Glomerular endothelial cell (primary cell): ENCODE results near the gene APOC3. TPM values are rescaled to one million over a fixed set of nuclear protein-coding genes. Genes with fewer than 3 reads are reported as not detected.
"Not testable (repeated sequence)": the region's sequence is repeated elsewhere in the genome, so short reads cannot be mapped to it uniquely, and the experiment has no call there.

Source experiments
- DNase-seq: peaks from one replicate; pipeline ENCODE4 v3.0.0-alpha.2; 2011; ENCODE audit warnings: low read depth, low spot score; ENCODE audit errors: extremely low read depth
- total RNA-seq: library from RNA; depleted of rRNA; stranded (reverse); fragments of >200 nt; gene quantifications from 2 replicates; pipeline ENCODE4 v1.2.3, GENCODE V29; 2015

APOC3 gene
- total RNA-seq, 1 donor from 2014 or later = not detected

DNA sequence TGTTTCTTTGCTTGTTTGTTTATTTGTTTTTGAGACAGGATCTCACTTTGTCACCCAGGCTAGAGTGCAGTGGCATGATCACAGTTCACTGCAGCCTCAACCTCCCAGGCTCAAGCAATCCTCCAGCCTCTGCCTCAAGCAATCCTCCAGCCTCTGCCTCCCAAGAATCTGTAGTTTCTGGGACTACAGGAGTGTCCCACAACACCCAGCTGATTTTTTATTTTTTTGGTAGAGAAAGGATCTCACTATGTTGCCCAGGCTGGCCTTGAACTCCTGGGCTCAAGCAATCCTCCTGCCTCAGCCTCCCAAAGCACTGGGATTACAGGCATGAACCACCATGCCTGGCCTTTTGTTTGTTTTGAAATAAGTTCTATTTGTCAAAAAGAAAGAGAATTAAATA is 28.0 kb upstream of the APOC3 start:
- not testable (repeated sequence) for DNase-seq

DNA sequence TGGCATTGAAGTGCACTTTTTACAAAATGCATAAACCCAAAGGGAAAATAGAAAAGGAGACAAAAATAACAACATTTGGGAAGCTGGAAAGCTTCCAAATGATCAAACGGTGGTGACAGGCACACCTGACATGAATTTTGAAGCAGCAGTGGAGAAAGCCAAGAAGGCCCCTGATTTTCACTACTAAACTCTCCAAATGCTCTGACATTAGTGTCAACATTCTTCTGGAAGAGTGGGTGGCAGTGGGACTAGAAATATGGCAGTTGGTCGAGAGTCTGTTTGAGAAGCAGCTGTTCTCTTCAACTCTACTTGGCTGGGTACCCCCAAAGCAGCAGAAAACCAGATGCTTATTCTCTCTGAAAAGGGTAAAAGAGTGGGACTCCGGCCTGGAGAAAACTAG is 25.7 kb upstream of the APOC3 start:
- no peak for DNase-seq

GRCh38 chr11:116807601-116808261 is 22.0 kb upstream of the APOC3 start:
- DNase-seq = no peak

GRCh38 chr11:116808262-116809175 is 21.2 kb upstream of the APOC3 start:
- no peak for DNase-seq

DNA sequence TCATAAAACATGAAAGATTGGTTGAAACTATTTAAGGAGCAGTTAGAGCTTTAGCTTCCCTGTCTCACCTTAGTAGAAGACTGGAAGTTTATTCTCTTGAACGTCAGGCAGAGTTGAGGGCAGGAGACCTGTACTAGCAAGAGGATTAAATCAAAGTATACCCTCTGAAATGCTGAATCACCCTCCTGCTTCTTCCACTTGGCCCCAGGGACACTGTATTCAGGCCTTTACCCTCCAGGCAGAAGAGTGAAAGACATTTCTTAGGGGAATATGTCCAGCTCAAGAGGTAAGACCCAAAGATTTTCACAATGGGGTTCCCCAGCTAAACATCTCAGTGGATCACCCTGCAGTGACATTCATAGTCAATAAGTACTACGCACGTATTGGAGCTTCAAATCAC is 18.5 kb upstream of the APOC3 start:
- DNase-seq = no peak

- no peak for DNase-seq
These were observed 17.6 kb upstream of the APOC3 start for GRCh38 chr11:116812109-116812508.

DNA sequence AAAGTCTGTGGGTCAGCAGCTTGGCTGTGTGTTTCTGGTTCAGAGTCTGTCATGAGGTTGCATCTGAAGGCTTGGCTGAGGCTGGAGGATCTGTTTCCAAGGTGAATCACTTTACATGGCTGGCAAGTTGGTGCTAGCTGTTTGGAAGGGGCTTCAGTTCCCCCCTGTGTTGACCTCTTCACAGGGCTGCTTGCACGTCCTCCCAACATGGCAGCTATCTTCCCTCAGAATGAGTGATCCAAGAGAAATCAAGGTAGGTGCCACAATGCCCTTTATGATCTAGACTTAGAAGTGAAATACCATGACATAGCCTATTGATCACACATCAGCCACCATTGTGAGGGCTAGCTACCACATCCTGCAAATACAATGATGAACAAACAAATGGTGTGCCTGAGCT is 16.5 kb upstream of the APOC3 start:
- DNase-seq = no peak

- no peak for DNase-seq
These were observed 15.8 kb upstream of the APOC3 start for GRCh38 chr11:116813781-116814471.

- DNase-seq = no peak
These were observed 15.2 kb upstream of the APOC3 start for GRCh38 chr11:116814502-116814901.

- no peak for DNase-seq
These were observed 10.7 kb upstream of the APOC3 start for GRCh38 chr11:116819049-116819448.

DNA sequence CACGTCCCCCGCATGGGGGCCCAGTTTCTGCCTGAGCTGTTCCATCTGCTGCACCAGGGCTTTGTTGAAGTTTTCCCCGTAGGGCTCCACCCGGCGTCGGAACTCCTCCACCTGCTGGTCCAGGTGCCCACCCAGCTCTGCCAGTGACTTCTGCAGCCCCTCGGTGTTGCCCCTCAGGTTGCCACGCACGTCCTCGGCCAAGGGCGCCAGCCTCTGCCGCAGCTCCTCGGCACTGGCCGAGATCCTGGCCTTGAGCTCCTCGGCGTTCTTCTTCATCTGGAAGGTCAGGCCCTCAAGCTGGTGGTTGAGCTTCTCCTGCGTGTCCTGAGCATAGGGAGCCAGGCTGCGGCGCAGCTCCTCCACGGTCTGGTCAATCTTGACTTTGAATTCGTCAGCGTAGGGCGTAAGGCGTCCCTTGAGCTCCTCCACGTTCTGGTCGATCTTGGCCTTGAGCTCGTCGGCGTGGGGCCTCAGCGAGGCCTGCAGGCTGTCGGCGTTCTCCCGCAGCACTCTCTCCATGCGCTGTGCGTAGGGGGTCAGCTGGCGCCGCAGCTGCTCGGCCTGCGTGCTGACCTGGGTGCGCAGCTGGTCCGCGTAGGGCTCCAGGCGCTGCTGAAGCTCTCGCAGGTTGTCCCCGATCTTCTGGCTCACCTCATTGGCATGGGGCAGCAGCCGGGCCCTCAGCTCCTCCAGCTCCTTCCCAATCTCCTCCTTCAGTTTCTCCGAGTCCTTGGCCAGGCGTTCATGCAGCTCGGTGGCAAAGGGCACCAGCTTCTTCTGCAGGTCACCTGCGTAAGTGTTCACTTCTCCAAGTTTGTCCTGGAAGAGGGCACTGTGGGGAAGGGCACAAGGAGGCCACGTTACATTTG is 8.4 kb upstream of the APOC3 start:
- DNase-seq = no peak

- no peak for DNase-seq
These were observed 7.1 kb upstream of the APOC3 start for GRCh38 chr11:116822575-116822974.

- no peak for DNase-seq
These were observed 6.5 kb upstream of the APOC3 start, which contains the start of gene APOA4 for GRCh38 chr11:116823031-116823843. TSS of gene APOA4 (minus strand) at chr11:116823304. CDS start at chr11:116823191, 113 bp downstream.

- DNase-seq = no peak
These were observed 4.3 kb upstream of the APOC3 start for GRCh38 chr11:116825434-116825833.

DNA sequence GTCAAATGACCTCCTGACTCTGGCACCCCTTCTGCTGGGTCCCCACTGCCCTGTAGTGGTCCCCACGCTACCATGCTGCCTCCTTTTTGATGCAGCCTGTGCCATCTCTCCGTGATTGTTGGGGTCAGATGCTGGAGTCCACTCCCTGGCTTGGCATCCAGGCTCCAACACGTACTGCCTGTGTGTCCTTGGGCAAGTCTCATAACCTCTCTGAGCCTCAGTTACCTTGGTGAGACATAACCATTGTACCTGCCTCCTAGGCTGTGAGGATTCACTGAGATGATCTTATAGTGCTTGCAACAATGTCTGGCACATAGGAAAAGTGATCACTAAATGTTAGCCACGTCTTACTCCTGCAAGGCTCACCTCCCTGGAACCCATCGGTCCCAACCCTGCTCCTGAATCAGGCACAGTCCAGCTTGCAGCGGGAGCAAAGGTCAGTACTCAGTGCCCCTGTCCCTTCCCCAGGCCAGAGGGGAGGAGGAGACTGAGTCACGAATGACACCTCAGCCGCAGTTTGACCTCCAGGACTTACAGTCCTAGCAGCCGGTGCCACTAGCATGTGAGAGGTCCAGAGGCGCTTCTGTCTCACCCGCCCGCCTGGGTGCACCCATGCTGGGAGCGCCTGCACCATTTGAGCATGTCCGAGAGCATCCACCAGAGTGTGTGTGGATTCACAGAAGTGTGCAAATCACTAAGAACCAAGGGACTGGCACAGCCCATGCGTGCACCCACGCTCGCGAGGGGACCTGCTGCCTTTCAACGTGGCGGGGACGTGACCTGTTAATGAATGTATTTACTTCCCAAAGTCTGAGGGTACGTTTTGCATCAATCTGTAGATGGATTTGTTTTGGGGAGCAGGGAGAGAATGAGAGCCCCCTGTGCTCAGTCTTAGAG is 3.6 kb upstream of the APOC3 start:
- DNase-seq = no peak

DNA sequence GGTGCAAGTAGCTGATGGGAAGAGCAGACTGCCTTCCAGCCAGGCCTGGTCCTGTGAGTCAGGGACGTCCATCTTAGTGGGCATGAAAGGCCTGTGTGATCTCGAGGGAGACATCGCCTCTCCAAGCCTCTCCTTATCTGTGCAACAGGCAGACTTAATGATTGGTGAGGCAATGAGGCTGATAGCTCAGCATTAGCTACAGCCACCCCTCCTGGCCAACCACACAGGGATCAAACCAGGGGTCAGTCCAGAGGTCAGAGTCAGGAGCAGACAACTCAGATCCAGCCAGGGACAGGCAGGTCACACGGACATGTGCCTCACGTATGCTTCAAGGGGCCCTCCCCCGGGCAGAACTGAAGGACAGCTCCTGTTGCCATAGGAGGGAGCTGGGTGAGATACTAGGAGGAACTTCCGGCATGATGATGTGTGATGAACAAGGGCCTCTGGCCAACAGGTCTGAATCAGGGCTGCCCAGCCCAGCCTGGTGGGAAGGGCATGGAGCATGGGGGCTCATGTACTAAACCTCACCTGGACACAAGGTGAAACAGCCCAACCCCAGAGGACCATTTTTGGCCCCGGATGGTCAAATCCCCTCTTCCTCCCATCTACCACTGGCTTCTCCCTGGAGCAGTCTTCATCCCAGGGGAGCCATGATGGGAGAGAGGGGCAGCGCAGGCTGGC is 2.8 kb upstream of the APOC3 start:
- no peak for DNase-seq

- no peak for DNase-seq
These were observed 2.2 kb upstream of the APOC3 start for GRCh38 chr11:116827461-116827860.
